B cell (primary cell): ENCODE results near the gene ERP44. TPM values are rescaled to one million over a fixed set of nuclear protein-coding genes. Genes with fewer than 3 reads are reported as not detected.

ENCODE experiments used
- ATAC-seq: fragments of 200-7000 bp; cut with Tn5 transposase; one replicate; pipeline ENCODE4 v1.10.0; 2021; ENCODE audit warnings: low read depth, mild to moderate bottlenecking, moderate number of reproducible peaks, moderate library complexity
- CTCF ChIA-PET: fragments of 350-600 bp; sonication (Branson Sonifier 250); formaldehyde crosslinking; loops from one replicate; lab custom pipeline; 2021; ENCODE audit warnings: antibody characterized with exemption, inconsistent platforms; lab: Charles Lee
- POLR2A ChIA-PET: fragments of 350-600 bp; sonication (Branson Sonifier 250); formaldehyde crosslinking; loops from one replicate; lab custom pipeline; 2021; ENCODE audit warnings: antibody characterized with exemption; lab: Charles Lee
- DNase-seq: peaks from one replicate; pipeline ENCODE4 v3.0.0; 2013
- H2AFZ ChIP-seq: 2 replicates; pipeline ENCODE4 v1.6.1; 2012; ENCODE audit warnings: mild to moderate bottlenecking, low read depth, low read length; ENCODE audit not compliant: insufficient read depth, poor library complexity, severe bottlenecking
- H3K27ac ChIP-seq, 2 donors: 1 replicate in 1 of 2; 2 replicates in 1 of 2; pipeline ENCODE4 v1.5.1; 2012 to 2013; ENCODE audit warnings: low read length in 2 of 2, mild to moderate bottlenecking in 2 of 2, moderate library complexity in 1 of 2
- H3K27me3 ChIP-seq, 4 experiments: fragments of 200-600 bp in 1 of 4; sonication (generic) in 1 of 4; replicated peaks in 1 of 4; 1 replicate in 2 of 4; 2 replicates in 2 of 4; pipeline versions ENCODE4 v1.6.1 to v1.7.0; 2013 to 2016; ENCODE audit warnings: low read length in 3 of 4, mild to moderate bottlenecking in 2 of 4, mixed read lengths in 1 of 4, moderate library complexity in 1 of 4; ENCODE audit not compliant: insufficient read depth in 4 of 4, control insufficient read depth in 3 of 4; ENCODE audit errors: control extremely low read depth in 1 of 4
- H3K36me3 ChIP-seq, 2 experiments: replicated peaks in 1 of 2; 1 replicate in 1 of 2; 2 replicates in 1 of 2; pipeline versions ENCODE4 v1.6.1 to v1.7.1; 2013; ENCODE audit warnings: low read length in 1 of 2; ENCODE audit not compliant: insufficient read depth in 2 of 2, control insufficient read depth in 1 of 2; ENCODE audit errors: control extremely low read depth in 1 of 2, extremely low read depth in 1 of 2
- H3K4me1 ChIP-seq, 2 donors: fragments of 200-600 bp in 1 of 2; sonication (generic) in 1 of 2; 1 replicate in 1 of 2; 2 replicates in 1 of 2; pipeline versions ENCODE4 v1.5.1 to v1.6.1; 2013 to 2017; ENCODE audit warnings: low read length in 2 of 2; ENCODE audit not compliant: control insufficient read depth in 2 of 2, insufficient read depth in 2 of 2
- H3K4me2 ChIP-seq: replicated peaks from 2 replicates; pipeline ENCODE3; 2012; ENCODE audit warnings: mild to moderate bottlenecking, low read depth, low read length; ENCODE audit not compliant: poor library complexity, severe bottlenecking
- H3K4me3 ChIP-seq, 5 experiments: fragments of 200-600 bp in 1 of 5; sonication (generic) in 1 of 5; 1 replicate in 3 of 5; 2 replicates in 2 of 5; pipeline versions ENCODE4 v1.5.1 to v1.7.0; 2011 to 2016; ENCODE audit warnings: low read length in 4 of 5, mild to moderate bottlenecking in 4 of 5, low read depth in 2 of 5, control low read depth in 1 of 5, moderate library complexity in 1 of 5; ENCODE audit not compliant: insufficient read depth in 1 of 5; ENCODE audit errors: control extremely low read depth in 1 of 5, extremely low read depth in 1 of 5
- H3K79me2 ChIP-seq: fragments of 200-600 bp; sonication (generic); one replicate; pipeline ENCODE4 v1.6.0; 2016; ENCODE audit warnings: low read length; ENCODE audit not compliant: control insufficient read depth, insufficient read depth
- H3K9ac ChIP-seq: fragments of 200-600 bp; sonication (generic); 2 replicates; pipeline ENCODE4 v1.6.1; 2017; ENCODE audit warnings: mild to moderate bottlenecking, low read length, moderate library complexity
- H3K9me3 ChIP-seq, 3 donors: one replicate each; pipeline versions ENCODE4 v1.6.1 to v1.7.1; 2013; ENCODE audit warnings: low read length in 2 of 3; ENCODE audit not compliant: control insufficient read depth in 2 of 3, insufficient read depth in 1 of 3; ENCODE audit errors: control extremely low read depth in 1 of 3
- H4K20me1 ChIP-seq: 2 replicates; pipeline ENCODE4 v1.6.0; 2012; ENCODE audit warnings: mild to moderate bottlenecking, low read length; ENCODE audit not compliant: insufficient read depth, control insufficient read depth, poor library complexity, severe bottlenecking
- H3K27ac Mint-ChIP-seq: one replicate; pipeline ENCODE4 v1.8.0; 2021; ENCODE audit warnings: mixed read lengths
- H3K27me3 Mint-ChIP-seq: one replicate; pipeline ENCODE4 v1.8.0; 2021; ENCODE audit warnings: mixed read lengths
- H3K4me1 Mint-ChIP-seq: one replicate; pipeline ENCODE4 v1.8.0; 2021; ENCODE audit warnings: mixed read lengths
- H3K4me3 Mint-ChIP-seq: one replicate; pipeline ENCODE4 v1.8.0; 2021; ENCODE audit warnings: mixed read lengths
- H3K9me3 Mint-ChIP-seq: one replicate; pipeline ENCODE4 v1.8.0; 2022; ENCODE audit warnings: mixed read lengths; ENCODE audit not compliant: insufficient read depth
- CTCF ChIP-seq: fragments of 200-600 bp; IDR thresholded peaks from one replicate; pipeline ENCODE4 v1.8.0; 2022; ENCODE audit warnings: antibody characterized with exemption, mild to moderate bottlenecking
- EZH2 ChIP-seq: IDR thresholded peaks from 2 replicates; pipeline ENCODE4 v1.6.1; 2012; ENCODE audit warnings: borderline replicate concordance, low read depth, mild to moderate bottlenecking, moderate library complexity, low read length; ENCODE audit not compliant: insufficient read depth, poor library complexity, severe bottlenecking
- WGBS: methylation state at CpG from one replicate; pipeline ENCODE4 v1.1.5; 2013; ENCODE audit warnings: missing lambda C conversion rate; ENCODE audit not compliant: insufficient coverage; 5-methylcytosine and 5-hydroxymethylcytosine counted together
- intact Hi-C: fragments of 100-400 bp; cut with micrococcal nuclease; formaldehyde crosslinking; loops from one replicate; pipeline ENCODE4 v1.10.0; 2022
- polyA plus RNA-seq: library from polyadenylated mRNA; depleted of rRNA; stranded (reverse); fragments of >200 nt; gene quantifications from 2 replicates; pipeline ENCODE4 v1.2.3, GENCODE V29; 2012
- small RNA-seq: library from RNA; depleted of rRNA; stranded (forward); fragments of <200 nt; gene quantifications from one replicate; pipeline ENCODE3, GENCODE V24; 2012; ENCODE audit warnings: low replicate concordance, low read depth; ENCODE audit not compliant: insufficient read length
- total RNA-seq, 2 donors: library from RNA; stranded (reverse); fragments of 120-200 nt in 1 of 2; gene quantifications; 1 replicate in 1 of 2; 2 replicates in 1 of 2; pipeline versions ENCODE4 v1.2.3 to v1.2.4, GENCODE V29; 2013 to 2022

Gene ERP44
- total and polyA plus RNA-seq, 2 donors (not counting 1 experiment from before 2014, with no cell fraction given) = 10.5 to 18.4 TPM

GRCh38 chr9:99929652-99930051 is 169.1 kb downstream of the ERP44 start:
- H3K9ac ChIP-seq = no peak overlapping the region
- ChIA-PET CTCF (interaction anchor here (1.1 kb wide), 1 partner anchor 698 kb away, joined by 3 read pairs; no protein-coding TSS in a partner anchor), POLR2A (no interaction called here)
- Mint-ChIP-seq H3K4me3 (no peak overlapping the region), H3K27me3 (no peaks in the 10 kb centered on the region), H3K4me1 (no peaks in the 10 kb centered on the region), H3K9me3 (peaks cover 2% of the 10 kb centered on the region), H3K27ac (no peak overlapping the region)
- intact Hi-C loops = no loop called here
- ATAC-seq (no peak), DNase-seq (no peak)
- peaks cover 7% of the 10 kb centered on the region for H4K20me1 ChIP-seq
- peaks cover 23% of the 10 kb centered on the region for H3K79me2 ChIP-seq
- H3K36me3 ChIP-seq = peaks cover 0 to 13% of the 10 kb centered on the region in 2 experiments
- H2AFZ ChIP-seq = no peak overlapping the region
- WGBS = no CpG with 5 or more reads among the region's 2 CpGs
- H3K27me3 ChIP-seq = no peaks in the 10 kb centered on the region
- no peak overlapping the region for H3K4me2 ChIP-seq
- H3K27ac ChIP-seq = no peak overlapping the region
- no peaks in the 10 kb centered on the region for H3K4me1 ChIP-seq
- peaks cover 3 to 16% (median 6%) of the 10 kb centered on the region in 3 donors for H3K9me3 ChIP-seq
- TF ChIP-seq CTCF = no peak
- no peak for TF ChIP-seq EZH2
- H3K4me3 ChIP-seq = no peak overlapping the region

Small RNA genes lying within 50 kb of the gene (small RNA-seq; reads per million reads assigned to genes)
- not detected for gene RN7SL75P

Other genes with a start within 250 kb of the ERP44 start
- 40.2 and 42.9 TPM in 2 replicates for gene STX17, start 192.3 kb downstream of the ERP44 start, total RNA-seq
- gene STX17, start 192.3 kb downstream of the ERP44 start, polyA plus RNA-seq = 7.2 and 10.2 TPM in 2 replicates
- gene INVS, start 243 bp upstream of the ERP44 start, total RNA-seq = 34.6 and 37.0 TPM in 2 replicates
- 12.0 and 13.9 TPM in 2 replicates for gene INVS, start 243 bp upstream of the ERP44 start, polyA plus RNA-seq